Right renal cortex interstitium (tissue), 3 donors: ENCODE measurements around the gene ZNF618. TPM values are rescaled to one million over a fixed set of nuclear protein-coding genes. Genes with fewer than 3 reads are reported as not detected.
"Not testable (repeated sequence)": the region's sequence is repeated elsewhere in the genome, so short reads cannot be mapped to it uniquely, and the experiment has no call there.

Experiments
- DNase-seq, 3 donors: peaks; one replicate each; pipeline ENCODE4 v3.0.0-alpha.2; 2013; ENCODE audit warnings: low read depth in 3 of 3, low spot score in 2 of 3
- polyA plus RNA-seq, 3 donors: library from polyadenylated mRNA; unstranded; fragments of 120-200 nt; gene quantifications; one replicate each; pipeline ENCODE4 v1.2.1, GENCODE V29; 2013; ENCODE audit not compliant: insufficient read length in 3 of 3

ZNF618 gene
- polyA plus RNA-seq, 3 donors = 39.7 to 41.7 (median 39.9) TPM

- DNase-seq = no peak
Measured at GRCh38 chr9:113984639-113985380, 108.7 kb downstream of the ZNF618 start.

- DNase-seq = no peak
Measured at GRCh38 chr9:113985968-113986585, 110.0 kb downstream of the ZNF618 start.

DNA sequence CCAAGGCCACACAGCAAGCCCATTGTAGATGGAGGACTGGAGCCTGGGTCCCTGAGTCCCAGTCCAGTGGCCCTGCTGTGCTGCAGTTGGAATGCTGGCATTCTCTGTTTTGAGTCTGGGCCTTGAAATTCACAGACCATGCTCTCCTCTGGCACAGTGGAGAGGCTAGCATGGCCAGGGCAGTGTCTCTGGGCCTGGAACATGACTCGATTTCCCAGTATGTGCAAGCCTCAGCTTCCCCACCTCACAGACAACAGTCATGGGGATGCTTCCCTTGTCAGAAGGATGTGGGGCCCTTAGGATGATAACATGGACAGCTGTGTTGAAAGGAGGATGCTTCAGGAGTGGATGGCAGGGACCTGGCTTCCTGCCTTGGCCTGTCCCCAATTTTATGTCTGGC, 110.8 kb downstream of the ZNF618 start:
- DNase-seq = no peak

GRCh38 chr9:113987526-113987925, 111.4 kb downstream of the ZNF618 start:
- DNase-seq = no peak

DNA sequence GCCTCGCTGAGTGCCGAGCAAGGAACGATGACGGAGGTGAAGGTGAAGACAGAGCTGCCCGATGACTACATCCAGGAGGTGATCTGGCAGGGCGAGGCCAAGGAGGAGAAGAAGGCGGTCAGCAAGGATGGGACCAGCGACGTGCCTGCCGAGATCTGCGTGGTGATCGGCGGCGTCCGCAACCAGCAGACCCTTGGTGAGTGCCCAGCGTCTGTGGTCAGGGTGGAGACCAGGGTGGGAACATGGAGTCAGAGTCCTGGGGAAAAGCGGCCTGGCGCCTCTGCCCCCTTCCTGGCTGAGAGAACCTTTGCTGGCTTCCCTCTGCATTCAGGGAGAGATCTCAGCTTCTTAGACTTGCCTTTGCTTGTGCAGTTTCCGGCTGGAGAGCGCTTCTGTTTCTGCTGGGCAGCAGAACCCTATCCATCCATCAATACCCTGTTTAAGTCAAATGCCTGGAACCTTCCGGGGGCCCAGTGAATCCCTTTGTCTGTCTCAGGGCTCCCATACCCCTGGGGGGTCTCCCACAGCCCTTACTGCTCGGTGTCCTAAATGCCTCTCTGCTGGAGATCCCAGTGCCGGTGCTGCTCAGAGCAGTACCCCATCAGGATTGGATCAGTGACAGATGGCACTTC, 112.4 kb downstream of the ZNF618 start:
- DNase-seq = no peak

DNA sequence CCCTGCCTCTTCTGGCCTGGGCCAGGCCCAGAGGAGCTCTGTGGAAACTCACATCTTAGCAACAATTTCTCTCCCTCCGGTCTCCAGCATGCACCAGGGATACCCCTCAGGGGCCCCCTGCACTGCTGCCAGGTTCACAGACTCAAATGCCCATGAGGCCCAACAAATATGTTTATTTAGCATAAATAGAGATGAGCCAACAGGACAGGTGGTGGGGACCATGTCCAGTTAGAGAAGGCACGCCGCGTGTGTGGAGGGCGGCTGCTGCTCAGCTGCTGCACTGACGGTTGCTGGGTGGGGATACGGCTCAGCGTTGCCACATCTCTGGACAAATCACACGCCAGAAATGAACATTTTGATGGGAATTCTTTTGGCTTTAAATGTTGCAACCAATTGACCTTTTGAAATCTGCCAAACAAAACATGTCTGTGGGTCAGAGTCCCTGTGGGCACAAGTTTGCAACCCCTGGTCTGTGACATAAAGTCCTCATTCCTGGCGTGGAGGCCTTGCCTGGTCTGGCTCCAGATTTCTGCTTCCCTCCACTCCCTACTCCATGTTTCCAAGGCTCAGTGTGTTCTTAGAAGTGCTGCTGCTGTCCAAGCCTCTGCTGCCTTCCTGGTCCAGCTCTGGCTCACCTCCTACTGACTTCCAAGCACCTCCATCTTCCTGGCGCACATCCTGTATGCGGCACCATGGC, 113.1 kb downstream of the ZNF618 start:
- no peak for DNase-seq

- no peak for DNase-seq
Measured at GRCh38 chr9:113989714-113990569, 113.8 kb downstream of the ZNF618 start.

GRCh38 chr9:113990570-113990907, 114.4 kb downstream of the ZNF618 start:
- no peak for DNase-seq

DNA sequence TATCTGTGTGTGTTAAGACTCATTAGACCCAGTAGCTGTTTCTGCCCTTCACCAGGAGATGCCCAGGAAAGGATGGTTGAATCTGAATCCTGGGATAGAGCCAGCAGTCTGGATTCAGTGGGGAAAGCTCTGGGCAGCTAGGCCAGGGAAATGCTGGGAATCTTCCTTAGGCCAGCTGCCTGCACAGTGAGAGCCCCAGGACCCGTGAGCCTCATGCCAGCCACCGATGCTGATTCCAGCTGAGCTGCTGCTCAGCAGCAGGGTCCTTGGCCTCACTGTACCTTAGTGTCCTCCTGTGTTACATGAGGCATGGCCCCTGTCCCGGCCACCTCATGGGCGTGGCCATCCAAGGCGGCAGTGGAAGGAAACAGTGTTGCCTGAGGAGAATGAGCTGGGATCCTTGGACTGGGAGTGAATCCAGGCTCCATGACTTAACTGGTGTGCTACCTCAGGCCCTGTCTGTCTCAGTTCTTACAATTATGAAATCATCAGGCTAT, 114.9 kb downstream of the ZNF618 start:
- no peak for DNase-seq

- no peak for DNase-seq
Measured at GRCh38 chr9:113991714-113992113, 115.6 kb downstream of the ZNF618 start.

DNA sequence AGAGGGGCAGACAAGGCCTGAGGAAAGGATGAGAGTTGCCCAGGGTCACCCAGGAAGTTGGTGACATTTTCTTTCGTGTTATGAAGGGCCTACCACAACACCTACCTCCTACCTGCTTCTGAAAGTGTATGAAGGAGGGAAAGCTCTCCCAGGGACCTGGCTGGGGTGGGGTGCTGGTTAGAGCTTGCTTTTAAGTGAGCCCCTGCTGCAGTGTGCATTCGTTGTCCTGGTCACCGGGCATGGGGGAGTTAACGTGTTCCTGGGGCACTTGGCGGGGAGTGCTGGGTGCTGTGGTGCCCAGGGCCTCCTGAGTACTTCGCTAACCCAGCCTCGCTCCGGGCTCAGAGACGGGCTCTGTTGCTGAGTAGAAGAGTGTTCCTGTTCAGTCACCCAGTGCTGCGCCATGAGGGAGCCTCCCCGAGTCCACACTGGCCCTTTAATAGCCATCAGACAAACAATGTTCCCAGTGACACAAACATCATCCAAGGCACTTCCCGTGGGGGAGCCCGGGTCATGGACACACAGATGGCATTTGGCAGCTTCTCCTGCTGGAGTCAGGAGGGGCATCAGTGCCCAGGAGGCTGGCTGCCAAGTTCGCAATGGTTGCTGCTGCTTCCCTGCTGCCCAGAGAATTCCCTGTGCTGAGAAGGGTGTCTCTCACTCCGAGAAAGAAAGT, 116.3 kb downstream of the ZNF618 start:
- no peak for DNase-seq

DNA sequence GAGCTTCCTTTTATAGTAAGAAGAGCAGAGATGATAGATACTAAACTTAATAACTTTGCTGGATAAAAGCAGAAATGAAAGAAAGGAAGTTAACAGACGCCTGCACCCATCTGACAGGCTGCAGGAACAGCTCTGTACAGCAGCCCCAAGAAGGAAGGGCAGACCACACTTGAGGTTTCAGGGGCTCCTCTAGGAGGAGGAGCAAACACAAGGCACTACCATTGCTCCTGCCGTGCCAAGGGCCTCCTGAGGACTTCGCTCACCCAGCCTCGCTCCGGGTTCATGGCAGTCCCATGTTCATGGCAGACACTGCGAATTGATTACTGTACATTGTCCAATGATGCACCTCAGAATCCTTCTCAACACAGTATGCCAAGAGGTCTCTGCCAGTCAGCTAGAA, 116.9 kb downstream of the ZNF618 start:
- no peak for DNase-seq

DNA sequence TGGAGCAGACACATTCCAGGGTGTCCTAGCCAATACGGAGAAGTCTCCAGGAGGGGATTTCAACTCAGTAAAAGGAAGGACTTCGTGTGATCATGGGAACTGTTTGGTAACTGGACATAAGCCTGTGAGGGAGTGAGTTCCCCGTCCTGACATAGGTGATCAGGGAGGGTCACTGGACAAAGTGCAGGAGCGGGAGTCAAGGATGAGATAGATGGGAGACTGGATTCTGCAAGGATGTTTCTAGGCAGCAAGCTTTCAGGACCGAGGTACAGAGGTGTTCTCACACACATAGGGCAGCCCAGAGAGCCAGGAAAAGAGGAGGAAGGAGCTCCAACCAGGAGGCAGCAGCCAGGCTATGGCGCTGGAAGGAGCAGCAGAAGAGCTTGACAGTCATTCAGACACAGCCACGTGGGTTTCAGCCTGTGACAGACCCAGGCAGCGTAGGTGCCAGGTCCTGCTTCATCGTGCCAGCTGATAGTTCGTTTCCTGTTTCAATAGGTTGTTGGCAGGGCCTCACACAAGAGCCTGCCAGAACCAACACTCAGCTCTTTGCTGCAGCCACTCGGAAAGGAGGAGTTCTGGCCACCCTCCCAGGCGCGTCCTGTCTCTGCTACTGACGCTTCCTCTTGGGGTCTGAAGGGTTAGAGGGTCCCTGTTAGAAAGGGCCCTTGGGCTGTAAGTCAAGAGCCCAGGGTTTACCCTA, 117.9 kb downstream of the ZNF618 start:
- DNase-seq = no peak

DNA sequence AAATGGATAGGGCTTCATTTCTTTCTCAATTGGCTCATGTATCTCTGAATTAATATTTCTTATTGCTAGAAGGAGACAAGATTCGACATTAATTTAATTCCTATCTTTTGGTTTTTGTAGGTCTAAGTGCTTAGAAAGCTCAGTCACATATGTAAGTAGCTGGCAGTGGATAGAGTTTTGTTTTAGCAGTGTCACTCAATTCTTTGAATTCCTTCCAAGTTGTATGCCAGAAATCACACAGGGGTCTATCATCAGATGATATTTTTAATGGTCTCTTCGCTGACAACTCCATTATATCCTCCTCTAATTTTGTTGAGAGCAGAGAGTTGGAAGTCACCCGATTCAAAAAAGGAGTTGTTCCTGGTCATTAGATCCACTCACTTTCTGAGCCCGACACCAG, 119.3 kb downstream of the ZNF618 start:
- no peak for DNase-seq

DNA sequence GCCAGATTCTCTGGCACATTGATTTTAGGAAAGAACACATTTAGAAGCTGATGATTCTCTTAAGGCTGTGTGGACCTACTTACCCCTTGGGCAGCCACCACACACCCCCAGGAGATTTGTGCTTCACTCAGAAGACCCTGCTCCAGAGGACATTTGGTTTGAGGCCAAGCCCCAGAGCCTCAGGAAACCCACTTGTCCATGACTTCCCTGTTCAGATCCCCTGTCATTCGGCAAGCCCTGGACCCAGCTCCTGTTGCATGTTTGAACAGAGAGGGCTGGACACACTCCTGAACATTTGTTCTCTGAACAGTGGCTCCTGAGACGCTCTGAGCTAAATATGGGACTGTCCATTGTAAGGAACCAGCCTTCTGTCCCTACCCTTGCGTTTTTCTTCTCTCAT, 119.9 kb downstream of the ZNF618 start:
- DNase-seq = no peak

- no peak for DNase-seq
Measured at GRCh38 chr9:113996531-113997001, 120.5 kb downstream of the ZNF618 start.

DNA sequence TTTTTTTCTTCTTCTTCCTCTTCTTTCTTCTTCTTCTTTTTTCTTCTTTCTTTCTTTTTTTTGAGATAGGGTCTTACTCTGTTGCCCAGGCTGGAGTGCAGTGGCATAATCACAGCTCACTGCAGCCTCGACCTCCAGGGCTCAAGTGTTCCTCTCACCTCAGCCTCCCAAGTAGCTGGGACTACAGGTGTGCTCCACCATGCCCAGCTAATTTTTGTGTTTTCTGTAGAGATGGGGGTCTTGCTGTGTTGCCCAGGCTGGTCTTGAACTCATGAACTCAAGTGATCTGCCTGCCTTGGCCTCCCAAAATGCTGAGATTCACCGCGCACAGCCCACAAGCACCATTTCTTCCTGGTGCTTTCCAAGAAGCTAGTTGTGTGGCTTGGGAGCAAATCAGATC, 121.0 kb downstream of the ZNF618 start:
- not testable (repeated sequence) for DNase-seq

- DNase-seq = no peak
Measured at GRCh38 chr9:113997610-113998009, 121.5 kb downstream of the ZNF618 start.

- no peak for DNase-seq
Measured at GRCh38 chr9:113998114-113998513, 122.0 kb downstream of the ZNF618 start.
